ENCODE data around the gene VIT.

The VIT gene

GRCh38 chr2:36664696-36665076 lies 31.8 kb upstream of the VIT start:
- Histone ChIP-seq H3K4me1 (ENCODE audit: insufficient read depth, low read length) (no peaks in the 10 kb centered on the region), H3K9me3 (ENCODE audit: low read length) (no peaks in the 10 kb centered on the region), H3K4me3 (ENCODE audit: low read length) (no peak overlapping the region)

GRCh38 chr2:36667931-36668330 lies 28.6 kb upstream of the VIT start:
- Histone ChIP-seq H2AFZ (ENCODE audit: low read depth, low read length) (no peak overlapping the region), H3K36me3 (ENCODE audit: insufficient read depth, low read length) (no peaks in the 10 kb centered on the region), H3K4me3 (ENCODE audit: low read length) (no peak overlapping the region), H3K27me3 (ENCODE audit: insufficient read depth, low read length) (no peaks in the 10 kb centered on the region), H3K9me3 (ENCODE audit: low read length) (no peaks in the 10 kb centered on the region), H3K4me1 (ENCODE audit: insufficient read depth, low read length) (no peaks in the 10 kb centered on the region)

More at GRCh38 chr2:36664696-36665076, 31.8 kb upstream of the VIT start:
- Histone ChIP-seq H3K36me3 (ENCODE audit: insufficient read depth, low read length) (no peaks in the 10 kb centered on the region), H3K27me3 (ENCODE audit: insufficient read depth, low read length) (no peaks in the 10 kb centered on the region), H2AFZ (ENCODE audit: low read depth, low read length) (no peak overlapping the region)

- no peaks in the 10 kb centered on the region for H3K4me1 ChIP-seq (ENCODE audit: insufficient read depth, low read length)
- no peaks in the 10 kb centered on the region for H3K36me3 ChIP-seq (ENCODE audit: insufficient read depth, low read length)
- H2AFZ ChIP-seq (ENCODE audit: low read depth, low read length), result no peak overlapping the region
- no peaks in the 10 kb centered on the region for H3K27me3 ChIP-seq (ENCODE audit: insufficient read depth, low read length)
- H3K4me3 ChIP-seq (ENCODE audit: low read length), result no peak overlapping the region
- no peaks in the 10 kb centered on the region for H3K9me3 ChIP-seq (ENCODE audit: low read length)
Observed at GRCh38 chr2:36670881-36671595, 25.5 kb upstream of the VIT start.

- H3K9me3 ChIP-seq (ENCODE audit: low read length), result no peaks in the 10 kb centered on the region
- H2AFZ ChIP-seq (ENCODE audit: low read depth, low read length), result no peak overlapping the region
- H3K27me3 ChIP-seq (ENCODE audit: insufficient read depth, low read length), result no peaks in the 10 kb centered on the region
- no peaks in the 10 kb centered on the region for H3K36me3 ChIP-seq (ENCODE audit: insufficient read depth, low read length)
- H3K4me1 ChIP-seq (ENCODE audit: insufficient read depth, low read length), result no peaks in the 10 kb centered on the region
- no peak overlapping the region for H3K4me3 ChIP-seq (ENCODE audit: low read length)
Observed at GRCh38 chr2:36671731-36672130, 24.8 kb upstream of the VIT start.

GRCh38 chr2:36672199-36672598 lies 24.3 kb upstream of the VIT start:
- H3K4me3 ChIP-seq (ENCODE audit: low read length), result no peak overlapping the region
- no peaks in the 10 kb centered on the region for H3K4me1 ChIP-seq (ENCODE audit: insufficient read depth, low read length)
- H2AFZ ChIP-seq (ENCODE audit: low read depth, low read length), result no peak overlapping the region
- no peaks in the 10 kb centered on the region for H3K9me3 ChIP-seq (ENCODE audit: low read length)
- no peaks in the 10 kb centered on the region for H3K36me3 ChIP-seq (ENCODE audit: insufficient read depth, low read length)
- no peaks in the 10 kb centered on the region for H3K27me3 ChIP-seq (ENCODE audit: insufficient read depth, low read length)

GRCh38 chr2:36675579-36676282 lies 20.8 kb upstream of the VIT start:
- Histone ChIP-seq H3K9me3 (ENCODE audit: low read length) (peaks cover 2% of the 10 kb centered on the region), H3K27me3 (ENCODE audit: insufficient read depth, low read length) (no peaks in the 10 kb centered on the region), H3K4me1 (ENCODE audit: insufficient read depth, low read length) (no peaks in the 10 kb centered on the region), H2AFZ (ENCODE audit: low read depth, low read length) (no peak overlapping the region), H3K36me3 (ENCODE audit: insufficient read depth, low read length) (no peaks in the 10 kb centered on the region), H3K4me3 (ENCODE audit: low read length) (no peak overlapping the region)

GRCh38 chr2:36676364-36676763 lies 20.1 kb upstream of the VIT start:
- no peak overlapping the region for H2AFZ ChIP-seq (ENCODE audit: low read depth, low read length)
- no peak overlapping the region for H3K4me3 ChIP-seq (ENCODE audit: low read length)
- H3K36me3 ChIP-seq (ENCODE audit: insufficient read depth, low read length), result no peaks in the 10 kb centered on the region
- H3K9me3 ChIP-seq (ENCODE audit: low read length), result peaks cover 2% of the 10 kb centered on the region
- H3K27me3 ChIP-seq (ENCODE audit: insufficient read depth, low read length), result no peaks in the 10 kb centered on the region
- no peaks in the 10 kb centered on the region for H3K4me1 ChIP-seq (ENCODE audit: insufficient read depth, low read length)

GRCh38 chr2:36677386-36677785 lies 19.1 kb upstream of the VIT start:
- Histone ChIP-seq H2AFZ (ENCODE audit: low read depth, low read length) (no peak overlapping the region), H3K4me3 (ENCODE audit: low read length) (no peak overlapping the region), H3K4me1 (ENCODE audit: insufficient read depth, low read length) (no peaks in the 10 kb centered on the region), H3K36me3 (ENCODE audit: insufficient read depth, low read length) (no peaks in the 10 kb centered on the region), H3K27me3 (ENCODE audit: insufficient read depth, low read length) (no peaks in the 10 kb centered on the region), H3K9me3 (ENCODE audit: low read length) (peaks cover 2% of the 10 kb centered on the region)

GRCh38 chr2:36677996-36678605 lies 18.4 kb upstream of the VIT start:
- no peak overlapping the region for H2AFZ ChIP-seq (ENCODE audit: low read depth, low read length)
- H3K4me3 ChIP-seq (ENCODE audit: low read length), result no peak overlapping the region
- no peaks in the 10 kb centered on the region for H3K4me1 ChIP-seq (ENCODE audit: insufficient read depth, low read length)
- peaks cover 2% of the 10 kb centered on the region for H3K9me3 ChIP-seq (ENCODE audit: low read length)
- H3K27me3 ChIP-seq (ENCODE audit: insufficient read depth, low read length), result no peaks in the 10 kb centered on the region
- no peaks in the 10 kb centered on the region for H3K36me3 ChIP-seq (ENCODE audit: insufficient read depth, low read length)

GRCh38 chr2:36678856-36679255 lies 17.7 kb upstream of the VIT start:
- Histone ChIP-seq H3K4me3 (ENCODE audit: low read length) (no peak overlapping the region), H3K36me3 (ENCODE audit: insufficient read depth, low read length) (no peaks in the 10 kb centered on the region), H3K4me1 (ENCODE audit: insufficient read depth, low read length) (no peaks in the 10 kb centered on the region), H3K27me3 (ENCODE audit: insufficient read depth, low read length) (no peaks in the 10 kb centered on the region), H3K9me3 (ENCODE audit: low read length) (peaks cover 2% of the 10 kb centered on the region), H2AFZ (ENCODE audit: low read depth, low read length) (no peak overlapping the region)

- no peak overlapping the region for H3K4me3 ChIP-seq (ENCODE audit: low read length)
- H3K36me3 ChIP-seq (ENCODE audit: insufficient read depth, low read length), result no peaks in the 10 kb centered on the region
- H3K27me3 ChIP-seq (ENCODE audit: insufficient read depth, low read length), result no peaks in the 10 kb centered on the region
- H3K9me3 ChIP-seq (ENCODE audit: low read length), result peaks cover 2% of the 10 kb centered on the region
- H2AFZ ChIP-seq (ENCODE audit: low read depth, low read length), result no peak overlapping the region
- no peaks in the 10 kb centered on the region for H3K4me1 ChIP-seq (ENCODE audit: insufficient read depth, low read length)
Observed at GRCh38 chr2:36680012-36680411, 16.5 kb upstream of the VIT start.

- Histone ChIP-seq H3K9me3 (ENCODE audit: low read length) (peaks cover 2% of the 10 kb centered on the region), H3K4me1 (ENCODE audit: insufficient read depth, low read length) (no peaks in the 10 kb centered on the region), H3K4me3 (ENCODE audit: low read length) (no peak overlapping the region), H3K36me3 (ENCODE audit: insufficient read depth, low read length) (no peaks in the 10 kb centered on the region), H2AFZ (ENCODE audit: low read depth, low read length) (no peak overlapping the region), H3K27me3 (ENCODE audit: insufficient read depth, low read length) (no peaks in the 10 kb centered on the region)
Observed at GRCh38 chr2:36682562-36682961, 13.9 kb upstream of the VIT start.

- no peak overlapping the region for H2AFZ ChIP-seq (ENCODE audit: low read depth, low read length)
- no peak overlapping the region for H3K4me3 ChIP-seq (ENCODE audit: low read length)
- H3K9me3 ChIP-seq (ENCODE audit: low read length), result peaks cover 1% of the 10 kb centered on the region
- no peaks in the 10 kb centered on the region for H3K36me3 ChIP-seq (ENCODE audit: insufficient read depth, low read length)
- H3K27me3 ChIP-seq (ENCODE audit: insufficient read depth, low read length), result no peaks in the 10 kb centered on the region
- H3K4me1 ChIP-seq (ENCODE audit: insufficient read depth, low read length), result no peaks in the 10 kb centered on the region
Observed at GRCh38 chr2:36683002-36683401, 13.5 kb upstream of the VIT start.
